GM19452 (cell line): ENCODE data around the gene ARHGEF4.
A peak's percentile ranks its signal among the peaks of the same experiment; 100 is the strongest.
"Not testable (repeated sequence)": the region's sequence is repeated elsewhere in the genome, so short reads cannot be mapped to it uniquely, and the experiment has no call there.

ENCODE experiments used
- ATAC-seq: cut with Tn5 transposase; IDR thresholded peaks from one replicate; pipeline ENCODE4 v1.9.1; 2021; ENCODE audit not compliant: unreplicated experiment

ARHGEF4 gene

GRCh38 chr2:130966149-130966774 is 129.5 kb downstream of the ARHGEF4 start:
- no peak for ATAC-seq

- no peak for ATAC-seq
These were observed 130.2 kb downstream of the ARHGEF4 start for GRCh38 chr2:130966775-130967490.

- peak; percentile 92 for ATAC-seq
These were observed 135.7 kb downstream of the ARHGEF4 start for GRCh38 chr2:130972410-130972809.

DNA sequence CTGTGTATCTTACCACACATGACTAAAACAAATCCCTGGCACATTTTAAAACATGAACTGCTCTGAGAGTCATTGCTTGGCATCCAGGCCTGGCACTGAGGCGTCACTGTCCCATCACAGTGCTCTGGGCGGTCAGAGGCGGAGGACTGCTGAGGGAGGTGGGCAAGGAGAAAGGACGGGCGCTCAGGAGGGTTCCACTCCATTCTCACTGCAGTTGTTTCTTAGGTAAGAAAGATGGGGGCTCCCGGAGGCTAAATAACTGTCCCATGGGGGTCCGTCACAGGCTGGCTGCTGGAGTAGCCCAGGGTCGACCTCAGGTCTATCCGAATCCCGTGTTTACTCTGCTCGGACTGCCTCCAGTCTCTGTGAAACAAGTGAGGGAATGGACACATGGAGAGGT is 139.0 kb downstream of the ARHGEF4 start:
- ATAC-seq, result no peak

- no peak for ATAC-seq
These were observed 140.0 kb downstream of the ARHGEF4 start for GRCh38 chr2:130976591-130977237.

GRCh38 chr2:130977461-130978050 is 140.8 kb downstream of the ARHGEF4 start:
- ATAC-seq, result no peak

- ATAC-seq, result no peak
These were observed 145.0 kb downstream of the ARHGEF4 start for GRCh38 chr2:130981667-130982066.

DNA sequence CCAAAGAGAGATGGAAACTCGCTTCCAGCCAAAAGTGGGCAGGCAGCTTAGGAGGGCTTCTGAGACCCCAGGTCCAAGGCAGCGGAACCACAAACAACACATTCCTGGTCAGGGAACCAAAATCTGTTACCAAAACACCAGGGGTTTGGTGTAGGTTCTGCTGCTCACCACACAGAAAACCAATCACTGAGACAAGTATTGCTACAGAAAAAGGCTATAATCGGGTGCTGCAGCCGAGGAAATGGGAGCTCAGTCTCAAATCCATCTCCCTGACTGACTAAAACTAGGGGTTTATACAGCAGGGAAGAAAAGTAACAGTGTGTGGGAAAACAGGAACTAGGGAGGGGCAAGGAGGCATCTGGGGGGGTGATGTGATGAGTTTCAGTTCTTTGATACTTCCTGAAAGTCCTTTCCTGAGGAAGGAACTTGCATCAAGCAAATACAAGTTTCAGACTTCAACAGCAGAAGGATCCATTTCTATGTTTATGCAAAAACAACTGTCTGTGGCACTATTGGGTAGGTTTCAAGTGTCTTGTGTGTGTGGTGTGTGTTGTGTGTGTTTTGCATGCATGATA is 148.6 kb downstream of the ARHGEF4 start:
- no peak for ATAC-seq

DNA sequence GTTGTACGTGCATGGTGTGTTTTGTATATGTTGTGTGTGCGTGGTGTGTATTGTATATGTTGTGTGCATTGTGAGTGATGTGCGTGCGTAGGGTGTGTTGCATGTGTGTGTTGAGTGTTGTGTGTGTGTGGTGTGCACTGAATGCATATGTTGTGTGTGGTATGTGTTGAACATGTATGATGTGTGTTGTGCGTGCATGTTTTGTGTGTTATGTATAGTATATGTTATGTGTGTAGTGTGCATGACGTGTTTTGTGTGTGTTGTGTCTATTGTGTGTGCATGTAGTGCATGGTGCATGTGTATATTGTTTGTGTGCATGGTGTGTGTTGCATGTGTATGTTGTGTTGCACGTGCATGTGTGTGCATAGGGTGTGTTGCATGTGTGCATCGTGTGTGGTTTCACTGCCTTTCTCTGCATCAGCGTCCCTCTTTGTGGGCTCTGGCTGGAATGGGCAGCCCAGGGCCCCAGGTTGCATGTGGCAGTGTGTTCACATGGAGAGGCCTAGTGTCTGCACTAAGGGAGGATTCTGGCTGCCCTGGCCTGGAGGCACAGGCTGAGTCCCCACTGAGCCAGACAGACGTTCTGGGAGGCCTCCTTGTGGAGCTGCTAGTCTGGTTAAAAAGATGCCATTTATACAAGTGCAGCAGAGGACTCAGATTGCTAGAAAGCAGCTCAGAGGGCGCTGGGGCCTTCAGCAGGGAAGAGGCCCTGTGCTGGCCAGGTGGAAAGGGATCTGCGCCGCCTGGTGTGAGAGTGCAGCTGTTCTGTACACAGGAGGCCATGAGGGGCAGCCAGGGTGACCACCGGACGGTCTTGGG is 149.3 kb downstream of the ARHGEF4 start:
- ATAC-seq, result no peak

- ATAC-seq, result no peak
These were observed 150.3 kb downstream of the ARHGEF4 start for GRCh38 chr2:130986890-130987493.

- no peak for ATAC-seq
These were observed 151.1 kb downstream of the ARHGEF4 start for GRCh38 chr2:130987519-130988425.

DNA sequence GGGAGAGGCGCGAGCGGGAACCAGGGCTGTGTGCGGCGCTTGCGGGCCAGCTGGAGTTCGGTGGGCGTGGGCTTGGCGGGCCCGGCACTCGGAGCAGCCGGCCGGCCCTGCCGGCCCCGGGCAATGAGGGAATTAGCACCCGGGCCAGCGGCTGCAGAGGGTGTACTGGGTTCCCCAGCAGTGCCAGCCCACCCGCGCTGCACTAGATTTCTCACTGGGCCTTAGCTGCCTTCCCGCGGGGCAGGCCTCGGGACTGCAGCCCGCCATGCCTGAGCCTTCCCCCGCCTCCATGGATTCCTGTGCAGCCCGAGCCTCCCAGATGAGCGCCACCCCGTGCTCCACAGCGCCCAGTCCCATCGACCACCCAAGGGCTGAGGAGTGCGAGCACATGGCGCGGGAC is 154.7 kb downstream of the ARHGEF4 start:
- ATAC-seq, result not testable (repeated sequence)

- ATAC-seq, result not testable (repeated sequence)
These were observed 155.3 kb downstream of the ARHGEF4 start for GRCh38 chr2:130992003-130992402.

- no peak for ATAC-seq
These were observed 160.0 kb downstream of the ARHGEF4 start for GRCh38 chr2:130996691-130997090.

DNA sequence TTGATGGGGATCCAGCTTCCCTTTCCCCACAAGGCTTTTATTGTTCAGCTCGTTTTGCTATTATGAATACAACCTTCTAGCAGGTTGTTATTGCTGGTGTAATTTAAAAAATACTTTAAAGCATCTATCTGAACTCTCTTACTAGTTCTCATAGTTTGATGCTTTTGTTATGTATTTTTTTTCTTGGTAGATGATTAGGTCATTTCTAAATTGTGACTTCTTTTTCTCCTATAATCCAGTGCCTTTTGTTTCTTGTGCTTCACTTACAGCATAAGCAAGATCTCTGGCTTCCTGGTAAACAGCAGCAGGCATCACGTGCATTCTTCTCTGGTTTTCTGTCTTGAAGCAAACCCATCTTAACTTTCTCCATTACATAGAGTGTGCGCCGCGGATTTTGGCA is 160.5 kb downstream of the ARHGEF4 start:
- ATAC-seq, result no peak

- no peak for ATAC-seq
These were observed 161.8 kb downstream of the ARHGEF4 start for GRCh38 chr2:130998561-130998960.

GRCh38 chr2:131004446-131005209 is 167.9 kb downstream of the ARHGEF4 start:
- ATAC-seq, result no peak

DNA sequence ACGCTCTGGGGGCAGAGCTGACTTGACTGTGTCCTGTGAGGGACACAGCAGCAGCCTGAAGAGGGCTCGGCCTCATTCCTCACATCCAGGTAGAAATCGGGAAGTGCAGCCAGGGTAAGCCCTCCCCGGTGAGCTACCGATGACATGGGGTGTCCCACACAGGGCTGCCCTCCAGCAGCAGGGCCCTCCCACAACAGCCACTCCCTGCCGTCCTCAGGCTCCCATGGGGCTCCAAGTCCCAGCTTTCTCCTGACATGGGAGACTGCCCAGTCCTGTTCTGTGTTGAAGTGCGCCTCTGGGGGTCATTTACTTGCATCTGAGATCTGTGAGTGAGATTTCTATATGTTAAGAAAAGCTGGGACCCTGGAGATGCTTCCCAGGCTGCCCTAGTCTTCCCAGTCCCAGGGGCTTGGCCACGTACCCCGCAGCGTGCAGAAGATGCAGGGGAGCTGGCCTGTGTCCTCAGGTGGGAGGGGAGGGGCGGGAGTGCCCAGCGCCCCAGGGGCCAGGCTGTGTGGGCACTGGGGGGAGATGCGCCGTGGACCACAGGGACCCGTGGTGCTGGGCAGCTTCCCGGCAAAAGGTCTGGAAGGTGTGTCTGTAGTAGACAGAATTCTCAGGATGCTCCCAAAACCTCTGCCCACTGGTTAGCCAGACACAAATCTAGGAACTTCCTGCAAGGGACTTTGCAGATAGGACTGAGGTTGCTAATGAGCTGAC is 168.7 kb downstream of the ARHGEF4 start:
- no peak for ATAC-seq
